ENCODE measurements around the gene TMEM260. TPM values are rescaled to one million over a fixed set of nuclear protein-coding genes. Genes with fewer than 3 reads are reported as not detected.
A peak's percentile ranks its signal among the peaks of the same experiment; 100 is the strongest.

The TMEM260 gene
- 10 to 100 TPM; 11.4 to 13.2 TPM for total RNA-seq

DNA sequence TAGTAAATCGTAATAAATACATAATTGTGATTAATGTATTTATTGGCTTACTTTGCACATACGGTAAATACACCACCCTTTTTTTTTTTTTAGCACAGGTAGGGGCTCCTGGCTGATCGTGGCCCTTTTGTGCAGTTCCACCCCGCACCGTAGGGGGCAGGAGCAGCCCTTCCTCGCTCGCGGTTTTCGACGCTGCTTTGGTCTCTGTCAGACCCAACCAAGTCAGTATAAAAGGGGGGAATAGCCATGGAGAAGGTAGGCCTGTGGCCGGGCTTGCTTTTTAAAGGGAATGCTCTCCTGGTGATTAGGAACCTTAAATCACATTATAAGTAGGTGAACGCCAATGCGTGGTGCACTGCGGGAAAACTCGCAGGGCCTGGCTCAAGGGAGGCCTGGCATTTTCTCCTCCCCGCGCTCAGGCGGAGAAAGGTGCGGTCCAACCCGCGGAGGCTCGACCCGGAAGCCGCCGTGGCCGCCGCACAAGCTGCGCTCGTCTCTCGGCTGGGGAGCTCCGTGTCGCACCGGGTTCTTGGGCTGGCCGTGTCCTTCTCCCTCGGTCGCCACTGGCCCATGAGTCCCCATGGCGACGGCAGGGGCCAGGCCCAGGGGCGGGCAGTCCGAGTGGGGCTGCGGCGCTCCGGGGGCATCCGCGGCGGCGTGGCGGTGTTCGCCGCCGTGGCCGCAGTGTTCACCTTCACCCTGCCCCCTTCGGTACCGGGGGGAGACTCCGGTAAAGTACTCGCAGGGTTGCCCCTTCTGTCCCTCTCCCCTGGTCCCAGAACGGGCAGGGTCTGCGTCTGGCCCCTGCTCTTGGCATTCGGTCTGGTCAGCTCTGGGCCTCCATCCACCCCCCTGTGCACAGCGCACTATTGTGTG, at the start of gene TMEM260:
TSS of gene TMEM260 (plus strand) at position 454 of the 876 bp plus-strand sequence. CDS start at position 571, 117 bp downstream.
- ChIA-PET POLR2A (interaction anchor here (1.0 kb wide), 1 partner anchor 65 kb away, joined by 3 read pairs; no protein-coding TSS in a partner anchor), CTCF (interaction anchor here (0.6 to 2.1 kb wide), 6 partner anchors 8 to 688 kb away, joined by 3 to 8 read pairs (median 4); no protein-coding TSS in a partner anchor)
- peak; percentile 93 for DNase-seq
- Mint-ChIP-seq H3K4me3 (peak within 1 kb of the TSS; percentile 94), H3K9me3 (no peaks in the 10 kb centered on the region), H3K27ac (peak within 1 kb of the TSS; percentile 95), H3K36me3 (no peaks in the 10 kb centered on the region), H3K4me1 (ENCODE audit: low read depth) (peaks cover 38% of the 10 kb centered on the region), H3K27me3 (no peaks in the 10 kb centered on the region)
- intact Hi-C loops (cut with micrococcal nuclease) = loop anchor here (2.0 to 5.0 kb wide), 4 partner anchors 461 to 813 kb away; partner anchors contain the start of genes AP5M1, EXOC5, NAA30 and PELI2

DNA sequence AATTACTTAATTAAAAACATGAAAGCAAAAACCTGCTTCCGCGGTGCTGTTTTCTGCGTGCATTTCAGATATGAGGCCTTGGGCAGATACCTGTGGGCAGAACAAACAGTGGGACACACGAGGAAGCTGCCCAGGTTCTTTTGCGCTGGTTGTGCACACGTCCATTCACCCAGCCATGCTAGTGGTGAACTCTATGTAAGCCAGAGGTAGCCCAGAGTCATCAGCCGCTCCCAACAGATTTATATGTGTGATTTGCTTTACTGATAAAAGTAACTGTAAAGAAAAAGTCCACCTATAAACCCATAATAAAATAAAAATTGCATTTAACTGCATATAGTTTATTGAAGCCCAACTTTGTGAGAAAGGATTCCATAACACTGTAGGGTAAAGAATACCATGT, 47.1 kb upstream of the TMEM260 start:
- Mint-ChIP-seq H3K36me3 (no peaks in the 10 kb centered on the region), H3K27me3 (peaks cover 5% of the 10 kb centered on the region), H3K27ac (no peak overlapping the region), H3K4me3 (no peak overlapping the region), H3K9me3 (no peaks in the 10 kb centered on the region), H3K4me1 (ENCODE audit: low read depth) (no peaks in the 10 kb centered on the region)
- POLR2A ChIA-PET = no interaction called here
- no peak for DNase-seq
- CTCF ChIA-PET = interaction anchor here (0.5 to 1.0 kb wide), 3 partner anchors 43 to 288 kb away, joined by 3 read pairs; no protein-coding TSS in a partner anchor
- intact Hi-C loops (cut with micrococcal nuclease) = no loop called here

DNA sequence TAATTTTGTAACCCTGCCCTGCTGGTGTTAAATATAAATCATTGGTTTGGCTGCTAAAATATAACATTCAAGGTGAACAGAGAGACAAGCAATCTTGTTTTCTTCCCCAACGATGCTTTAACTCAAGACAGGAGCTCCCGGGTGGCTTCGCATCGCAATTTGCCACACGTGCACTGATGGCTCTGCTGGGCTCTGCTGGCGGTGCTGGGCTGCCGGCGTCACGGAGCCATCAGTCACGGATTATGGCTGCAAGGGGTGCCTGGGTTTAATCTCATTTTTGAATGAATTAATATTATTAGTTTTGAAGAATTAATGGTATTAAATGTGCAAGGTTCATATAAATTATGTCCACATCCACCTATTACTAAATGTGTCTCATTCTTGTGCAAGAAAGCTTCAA, 44.9 kb upstream of the TMEM260 start:
- ChIA-PET POLR2A (no interaction called here), CTCF (interaction anchor here (0.7 kb wide), 1 partner anchor 11 kb away, joined by 3 read pairs; no protein-coding TSS in a partner anchor)
- H3K9me3 Mint-ChIP-seq = no peaks in the 10 kb centered on the region
- H3K4me3 Mint-ChIP-seq = no peak overlapping the region
- H3K4me1 Mint-ChIP-seq (ENCODE audit: low read depth) = no peaks in the 10 kb centered on the region
- intact Hi-C loops (cut with micrococcal nuclease) = no loop called here
- H3K27me3 Mint-ChIP-seq = peaks cover 6% of the 10 kb centered on the region
- H3K36me3 Mint-ChIP-seq = no peaks in the 10 kb centered on the region
- H3K27ac Mint-ChIP-seq = no peak overlapping the region
- DNase-seq = no peak

DNA sequence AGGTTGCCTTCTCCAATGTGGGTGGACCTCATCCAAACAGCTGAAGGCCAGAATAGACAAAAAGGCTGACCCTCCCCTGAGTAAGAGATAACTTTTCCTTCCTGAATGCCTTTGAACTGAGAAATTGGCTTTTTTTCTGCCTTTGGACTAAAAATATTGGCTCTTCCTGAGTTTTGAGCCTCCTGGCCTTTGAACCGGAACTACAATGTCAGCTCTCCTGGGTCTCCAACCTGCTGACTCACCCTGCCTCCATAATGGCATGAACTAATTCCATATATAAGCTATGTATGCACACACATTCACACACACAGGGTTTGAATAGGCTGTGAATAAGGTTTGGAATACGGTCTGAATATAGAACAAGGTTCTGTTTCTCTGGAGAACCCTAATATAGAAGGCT, 39.7 kb upstream of the TMEM260 start:
- ChIA-PET CTCF (no interaction called here), POLR2A (no interaction called here)
- Mint-ChIP-seq H3K4me3 (no peak overlapping the region), H3K27ac (no peak overlapping the region), H3K27me3 (peaks cover 1% of the 10 kb centered on the region), H3K9me3 (no peaks in the 10 kb centered on the region), H3K4me1 (ENCODE audit: low read depth) (no peaks in the 10 kb centered on the region), H3K36me3 (no peaks in the 10 kb centered on the region)
- no peak for DNase-seq
- intact Hi-C loops (cut with micrococcal nuclease) = no loop called here

DNA sequence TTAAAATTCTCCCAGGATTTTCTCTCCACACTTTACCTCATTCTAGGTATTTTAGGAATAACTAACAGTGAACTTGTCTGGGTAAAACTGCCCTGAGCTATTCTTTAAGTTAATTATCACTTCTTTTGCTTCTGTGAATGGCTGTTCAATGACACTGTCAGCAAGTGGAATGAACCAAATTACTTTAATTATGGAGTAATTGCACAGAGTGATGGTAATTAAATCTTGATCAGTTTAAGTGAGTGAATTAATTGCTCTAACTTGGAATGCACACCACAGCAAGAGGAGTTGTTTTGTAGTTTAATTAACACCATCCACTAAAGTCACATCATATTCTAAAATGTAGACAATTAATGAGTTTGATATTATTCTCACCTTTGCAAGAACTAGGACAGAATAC, 36.2 kb upstream of the TMEM260 start:
- Mint-ChIP-seq H3K36me3 (no peaks in the 10 kb centered on the region), H3K27me3 (peaks cover 1% of the 10 kb centered on the region), H3K27ac (no peak overlapping the region), H3K9me3 (no peaks in the 10 kb centered on the region), H3K4me1 (ENCODE audit: low read depth) (no peaks in the 10 kb centered on the region), H3K4me3 (no peak overlapping the region)
- POLR2A ChIA-PET = no interaction called here
- DNase-seq = no peak
- intact Hi-C loops (cut with micrococcal nuclease) = no loop called here
- CTCF ChIA-PET = interaction anchor here (0.7 kb wide), 1 partner anchor 74 kb away, joined by 3 read pairs; no protein-coding TSS in a partner anchor

DNA sequence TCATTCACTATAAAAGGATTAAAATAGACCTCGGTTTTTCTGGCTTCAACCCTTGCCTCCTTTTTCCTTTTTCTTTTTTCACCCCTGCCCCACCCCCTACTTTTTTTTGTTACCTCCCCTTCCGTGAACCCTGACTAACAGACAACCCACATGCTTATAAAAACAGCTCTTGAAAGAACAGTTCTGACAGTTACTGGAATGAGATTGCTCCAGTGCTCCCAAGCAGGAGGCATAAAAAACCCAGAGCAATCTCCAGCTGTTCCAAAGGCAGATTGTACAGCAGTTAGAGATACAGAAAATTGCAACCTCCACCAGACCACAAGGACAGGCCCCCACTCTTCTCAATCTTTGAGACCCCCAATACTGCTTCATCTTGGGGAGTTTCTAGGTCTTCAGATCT, 29.9 kb upstream of the TMEM260 start:
- Mint-ChIP-seq H3K27me3 (peaks cover 5% of the 10 kb centered on the region), H3K4me1 (ENCODE audit: low read depth) (no peaks in the 10 kb centered on the region), H3K9me3 (no peaks in the 10 kb centered on the region), H3K36me3 (no peaks in the 10 kb centered on the region), H3K27ac (no peak overlapping the region), H3K4me3 (no peak overlapping the region)
- ChIA-PET POLR2A (no interaction called here), CTCF (no interaction called here)
- no peak for DNase-seq
- intact Hi-C loops (cut with micrococcal nuclease) = no loop called here

DNA sequence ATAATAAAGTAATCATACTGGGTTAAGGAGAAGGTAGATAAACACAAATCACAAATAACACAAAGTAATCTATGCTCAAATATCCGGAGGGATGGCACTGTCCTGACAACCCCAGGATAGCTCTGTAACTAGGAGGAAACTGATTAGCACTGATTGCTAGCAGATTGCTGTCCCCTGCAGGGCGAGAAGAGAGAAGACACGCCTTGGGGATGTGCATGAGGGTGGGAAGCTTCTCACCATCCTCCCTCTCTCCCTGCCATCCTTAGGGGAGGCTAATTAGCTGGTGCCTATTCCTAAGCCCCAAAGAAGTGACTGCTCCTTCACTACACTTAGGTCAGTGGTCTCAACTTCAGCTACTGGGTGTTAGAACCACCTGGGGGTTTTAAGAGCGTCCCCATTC, 27.0 kb upstream of the TMEM260 start:
- intact Hi-C loops (cut with micrococcal nuclease) = no loop called here
- no peak overlapping the region for H3K4me3 Mint-ChIP-seq
- ChIA-PET CTCF (interaction anchor here (1.1 kb wide), 1 partner anchor 62 kb away, joined by 8 read pairs; no protein-coding TSS in a partner anchor), POLR2A (no interaction called here)
- H3K27me3 Mint-ChIP-seq = peaks cover 8% of the 10 kb centered on the region
- no peak for DNase-seq
- H3K4me1 Mint-ChIP-seq (ENCODE audit: low read depth) = no peaks in the 10 kb centered on the region
- no peaks in the 10 kb centered on the region for H3K9me3 Mint-ChIP-seq
- no peak overlapping the region for H3K27ac Mint-ChIP-seq
- no peaks in the 10 kb centered on the region for H3K36me3 Mint-ChIP-seq

DNA sequence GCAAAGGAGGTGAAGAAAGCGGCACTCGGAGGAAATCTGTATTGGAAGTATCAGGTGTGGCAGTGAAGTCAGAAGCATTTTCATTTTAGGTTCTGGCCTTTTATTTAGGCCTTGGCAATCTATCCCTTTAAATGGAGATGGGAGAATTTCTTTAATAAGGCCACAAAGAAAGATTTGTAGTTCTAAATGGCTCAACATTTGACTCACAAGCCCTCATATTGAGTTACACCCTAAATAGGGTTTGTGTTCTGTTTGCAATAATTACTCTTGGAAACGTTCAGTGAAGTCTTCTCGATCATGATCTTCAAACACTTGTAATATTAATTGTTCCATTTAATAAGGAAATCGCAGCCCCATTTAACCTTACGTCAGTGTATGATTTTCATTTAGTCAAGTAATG, 25.3 kb upstream of the TMEM260 start:
- ChIA-PET POLR2A (no interaction called here), CTCF (no interaction called here)
- H3K4me3 Mint-ChIP-seq = no peak overlapping the region
- H3K36me3 Mint-ChIP-seq = no peaks in the 10 kb centered on the region
- H3K9me3 Mint-ChIP-seq = no peaks in the 10 kb centered on the region
- no peak overlapping the region for H3K27ac Mint-ChIP-seq
- intact Hi-C loops (cut with micrococcal nuclease) = no loop called here
- no peak for DNase-seq
- H3K4me1 Mint-ChIP-seq (ENCODE audit: low read depth) = no peaks in the 10 kb centered on the region
- peaks cover 10% of the 10 kb centered on the region for H3K27me3 Mint-ChIP-seq

DNA sequence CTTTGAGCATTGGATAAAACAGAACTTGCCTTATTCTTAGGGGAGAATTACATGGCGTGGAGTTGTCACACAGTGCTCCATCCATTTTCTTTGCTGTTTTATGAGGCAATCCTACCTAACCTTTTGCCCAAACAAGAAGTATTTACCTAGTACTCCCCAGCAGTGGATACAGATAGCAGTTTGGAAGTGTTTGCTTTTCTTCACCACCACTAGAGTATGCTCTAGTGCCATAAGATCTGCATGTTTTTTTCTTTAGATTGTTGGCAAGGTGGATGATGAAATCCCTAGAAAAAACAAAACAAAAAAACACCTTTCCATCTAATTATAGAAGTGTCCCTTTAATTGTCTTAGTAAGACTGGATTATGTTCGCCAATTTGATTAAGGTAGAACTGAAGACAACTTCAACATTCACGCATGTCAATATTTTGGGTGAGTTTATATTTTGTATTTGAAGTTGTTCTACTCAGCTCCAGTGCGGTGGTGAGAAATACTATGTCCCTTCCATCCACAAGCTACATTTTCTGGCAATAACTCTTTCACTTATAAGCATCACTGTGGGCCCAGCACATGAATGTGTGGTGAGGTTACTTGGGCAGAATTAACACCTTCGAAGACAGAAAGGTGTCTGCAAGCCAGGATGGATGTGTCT, 23.6 kb upstream of the TMEM260 start:
- no peak for DNase-seq
- Mint-ChIP-seq H3K36me3 (no peaks in the 10 kb centered on the region), H3K27ac (no peak overlapping the region), H3K9me3 (no peaks in the 10 kb centered on the region), H3K27me3 (peaks cover 10% of the 10 kb centered on the region), H3K4me1 (ENCODE audit: low read depth) (no peaks in the 10 kb centered on the region), H3K4me3 (no peak overlapping the region)
- ChIA-PET POLR2A (no interaction called here), CTCF (no interaction called here)
- intact Hi-C loops (cut with micrococcal nuclease) = no loop called here

DNA sequence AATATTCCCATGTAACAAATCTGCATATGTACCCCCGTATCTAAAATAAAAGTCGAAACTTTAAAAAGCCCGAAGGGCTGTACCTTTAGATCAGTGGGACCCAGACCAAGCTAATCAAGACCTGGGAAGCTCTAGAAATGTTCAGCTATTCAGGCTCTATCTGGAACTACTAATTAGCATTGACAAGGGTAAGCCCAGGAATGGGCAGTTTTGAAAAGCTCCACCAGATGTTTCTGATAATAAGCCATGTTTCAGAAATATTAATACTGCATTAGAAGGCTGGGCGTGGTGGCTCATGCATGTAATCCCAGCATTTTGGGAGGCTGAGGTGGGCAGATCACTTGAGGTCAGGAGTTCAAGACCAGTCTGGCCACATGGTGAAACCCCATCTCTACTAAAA, 20.4 kb upstream of the TMEM260 start:
- intact Hi-C loops (cut with micrococcal nuclease) = no loop called here
- no peaks in the 10 kb centered on the region for H3K36me3 Mint-ChIP-seq
- no peak overlapping the region for H3K27ac Mint-ChIP-seq
- peaks cover 19% of the 10 kb centered on the region for H3K27me3 Mint-ChIP-seq
- CTCF ChIA-PET = interaction anchor here (0.7 kb wide), 1 partner anchor 758 kb away, joined by 3 read pairs; no protein-coding TSS in a partner anchor
- no peak overlapping the region for H3K4me3 Mint-ChIP-seq
- DNase-seq = no peak
- H3K4me1 Mint-ChIP-seq (ENCODE audit: low read depth) = no peaks in the 10 kb centered on the region
- peaks cover 5% of the 10 kb centered on the region for H3K9me3 Mint-ChIP-seq
- POLR2A ChIA-PET = no interaction called here

DNA sequence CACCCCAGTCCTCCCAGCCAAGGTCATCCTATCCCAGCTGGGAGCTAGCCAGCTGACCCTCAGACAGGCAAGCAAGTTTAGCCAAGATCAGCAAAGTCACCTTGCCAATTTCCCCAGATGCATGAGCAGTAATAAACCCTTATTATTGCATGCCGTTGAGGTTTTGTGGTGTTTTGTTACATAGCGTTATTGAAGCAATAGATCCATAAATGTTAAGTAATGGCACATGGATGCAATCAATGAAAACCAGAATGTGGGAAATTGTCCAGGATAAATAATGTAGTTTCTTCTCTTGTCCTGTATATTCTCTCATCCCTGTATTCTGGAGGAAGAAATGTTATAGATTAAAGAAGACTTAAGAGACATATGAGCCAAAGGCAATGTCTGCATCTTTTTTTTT, 18.0 kb upstream of the TMEM260 start:
- Mint-ChIP-seq H3K4me1 (ENCODE audit: low read depth) (no peaks in the 10 kb centered on the region), H3K36me3 (no peaks in the 10 kb centered on the region), H3K27me3 (peaks cover 20% of the 10 kb centered on the region), H3K4me3 (no peak overlapping the region), H3K9me3 (peaks cover 6% of the 10 kb centered on the region), H3K27ac (no peak overlapping the region)
- ChIA-PET POLR2A (no interaction called here), CTCF (interaction anchor here (0.6 kb wide), 1 partner anchor 13 kb away, joined by 3 read pairs; no protein-coding TSS in a partner anchor)
- DNase-seq = no peak
- intact Hi-C loops (cut with micrococcal nuclease) = no loop called here

DNA sequence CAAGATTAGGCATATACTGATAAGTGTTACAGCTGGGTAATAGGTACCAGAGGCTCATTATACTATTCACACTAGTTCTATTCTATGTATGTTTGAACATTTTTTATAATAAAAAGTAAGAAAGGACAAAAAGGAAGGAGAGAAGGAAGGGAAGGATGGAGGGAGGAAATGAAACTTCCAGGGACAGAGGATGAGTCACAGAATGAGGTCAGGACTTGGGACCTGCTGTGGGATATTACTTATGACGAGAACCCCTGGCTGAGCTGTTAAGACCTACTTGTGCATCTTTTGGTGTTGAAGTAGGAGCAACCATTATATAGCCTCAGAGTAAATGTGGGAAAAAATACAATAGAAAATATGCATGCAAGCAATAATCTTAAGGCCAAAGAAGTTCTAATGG, 16.7 kb upstream of the TMEM260 start:
- CTCF ChIA-PET = interaction anchor here (1.0 kb wide), 1 partner anchor 15 kb away, joined by 3 read pairs; no protein-coding TSS in a partner anchor
- POLR2A ChIA-PET = no interaction called here

More for the DNA sequence above, 16.7 kb upstream of the TMEM260 start:
- Mint-ChIP-seq H3K4me1 (ENCODE audit: low read depth) (no peaks in the 10 kb centered on the region), H3K27me3 (peaks cover 25% of the 10 kb centered on the region), H3K27ac (no peak overlapping the region), H3K9me3 (peaks cover 6% of the 10 kb centered on the region), H3K4me3 (no peak overlapping the region), H3K36me3 (no peaks in the 10 kb centered on the region)
- intact Hi-C loops (cut with micrococcal nuclease) = no loop called here
- DNase-seq = no peak

Measured in activated CD4-positive, alpha-beta memory T cell treated with anti-CD3 and anti-CD28 coated beads for 36 hours (primary cell).